ENCODE results near the gene FADS3.

FADS3 gene

DNA sequence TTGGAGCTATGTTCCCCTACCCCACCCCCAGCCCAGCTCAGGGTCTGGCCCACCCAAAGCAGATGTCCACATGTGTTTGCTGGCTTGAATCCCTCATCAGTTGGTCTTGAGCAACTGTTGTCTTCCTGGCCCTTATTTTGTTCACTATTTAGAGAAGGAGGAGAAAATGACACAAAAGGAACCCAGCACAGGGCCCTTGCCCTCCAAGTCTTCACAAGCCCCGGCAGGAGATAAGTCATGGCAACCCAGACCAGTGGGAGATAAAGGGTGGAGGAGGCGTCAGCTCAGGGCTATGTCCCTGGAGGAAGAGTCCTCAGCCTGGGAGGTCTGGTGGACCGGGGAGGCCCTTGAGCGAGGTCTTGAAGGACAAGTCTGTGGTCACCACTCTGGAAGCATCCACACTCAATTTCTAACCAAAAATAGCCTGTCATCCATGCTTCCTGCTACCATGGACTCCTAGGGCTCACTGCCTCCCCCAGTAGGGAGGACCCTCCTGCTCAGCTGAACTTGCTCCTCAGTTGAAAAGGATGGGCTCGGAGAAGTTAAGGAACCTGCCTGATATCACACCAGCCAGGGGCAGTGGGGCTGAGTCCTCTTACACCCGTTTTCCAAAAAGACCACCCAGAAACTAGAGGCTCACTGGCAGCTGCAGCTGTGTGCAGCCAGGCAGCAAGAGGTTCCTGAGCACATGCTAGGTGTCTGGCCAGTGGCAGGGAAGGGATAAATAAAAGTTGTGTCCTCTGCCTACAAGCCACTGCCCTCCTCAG, 27.8 kb upstream of the FADS3 start:
- TF ChIP-seq POLR2A (IDR thresholded peaks at IDR 0.05; ENCODE audit: low read length) (no peak), GATA1 (IDR thresholded peaks at IDR 0.05; ENCODE audit: low read depth, low read length) (no peak)
- peak; percentile 75 to 76 for DNase-seq

DNA sequence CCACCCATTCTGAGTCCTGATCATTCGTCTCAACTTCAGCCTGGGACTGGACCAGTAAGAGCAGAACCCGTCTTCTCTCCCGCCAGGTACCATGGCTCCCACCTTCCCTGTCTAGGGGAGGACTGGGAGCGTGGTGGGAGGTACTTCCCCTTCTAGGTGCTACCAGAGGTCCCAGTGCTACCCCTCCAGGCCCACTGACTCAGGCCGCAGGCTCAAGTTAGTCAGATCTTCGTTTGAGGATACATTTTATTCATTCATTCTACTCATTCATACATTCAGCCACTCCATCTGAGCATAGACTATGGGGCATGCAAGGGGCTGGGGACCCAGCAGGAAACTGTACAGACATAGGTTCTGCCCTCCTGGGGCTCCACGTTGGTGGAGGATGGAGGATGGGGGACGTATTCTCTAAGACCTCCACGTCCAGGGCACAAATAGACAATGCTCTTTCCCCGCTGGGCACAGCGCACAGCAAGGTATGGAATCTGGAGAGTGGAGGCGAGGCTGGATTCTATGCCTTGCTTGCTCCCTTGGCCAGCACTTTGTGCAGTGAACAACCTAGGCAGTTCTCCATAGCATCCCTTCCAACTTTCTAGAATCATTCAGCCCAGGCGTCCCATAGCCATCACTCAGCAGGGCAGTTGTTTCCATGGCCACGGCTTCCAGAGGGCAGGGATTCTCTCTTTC, 27.0 kb upstream of the FADS3 start:
- TF ChIP-seq GATA1 (IDR thresholded peaks at IDR 0.05; ENCODE audit: low read depth, low read length): no peak
- TF ChIP-seq POLR2A (IDR thresholded peaks at IDR 0.05; ENCODE audit: low read length): no peak
- DNase-seq: peak in 1 of 2 experiments; percentile 53

DNA sequence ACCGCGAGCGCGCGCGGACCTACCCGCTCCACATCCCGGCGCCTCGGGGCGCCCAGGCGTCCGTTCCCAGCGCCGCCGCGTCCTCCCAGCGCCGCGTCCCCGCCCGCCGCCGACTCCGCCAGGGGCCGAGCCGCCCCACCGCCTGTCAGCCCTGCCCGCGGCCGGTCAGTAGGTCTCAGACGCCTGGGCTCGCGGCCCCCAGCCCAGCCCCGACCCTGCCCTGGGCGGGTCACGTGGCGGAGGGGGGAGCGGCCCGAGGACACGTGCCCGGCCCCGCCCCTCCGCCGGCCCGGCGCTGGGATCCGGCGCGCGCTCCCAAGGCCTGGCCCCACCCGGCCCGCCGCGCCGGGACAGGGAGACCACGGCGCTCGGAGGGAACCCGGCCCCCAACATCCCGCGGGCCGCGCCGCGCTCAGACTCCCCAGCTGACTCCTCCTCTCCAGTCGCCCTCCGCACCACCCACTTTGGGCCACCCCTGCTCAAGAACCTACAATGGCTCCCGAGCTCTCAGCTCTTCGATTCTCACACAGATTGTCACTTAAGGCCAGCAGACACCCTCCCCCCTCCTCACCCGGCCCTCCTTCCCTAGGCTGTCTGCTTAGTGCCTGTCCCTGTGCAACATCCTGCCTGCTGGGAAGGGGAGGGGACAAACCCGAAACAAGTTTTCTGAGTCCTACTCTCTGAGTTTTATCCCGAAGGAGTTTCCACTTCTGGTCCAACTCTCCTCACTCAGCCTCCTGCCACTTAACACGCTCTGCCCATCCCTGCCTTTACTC, 26.2 kb upstream of the FADS3 start, which contains the start of gene RAB3IL1:
RAB3IL1 (minus strand) TSS at position 233 of the 776 bp plus-strand sequence; CDS start at position 34, 199 bp downstream.
- peak; percentile 67 to 81 for DNase-seq
- peak; percentile 46 for TF ChIP-seq POLR2A (IDR thresholded peaks at IDR 0.05; ENCODE audit: low read length)
- TF ChIP-seq GATA1 (IDR thresholded peaks at IDR 0.05; ENCODE audit: low read depth, low read length): no peak

DNA sequence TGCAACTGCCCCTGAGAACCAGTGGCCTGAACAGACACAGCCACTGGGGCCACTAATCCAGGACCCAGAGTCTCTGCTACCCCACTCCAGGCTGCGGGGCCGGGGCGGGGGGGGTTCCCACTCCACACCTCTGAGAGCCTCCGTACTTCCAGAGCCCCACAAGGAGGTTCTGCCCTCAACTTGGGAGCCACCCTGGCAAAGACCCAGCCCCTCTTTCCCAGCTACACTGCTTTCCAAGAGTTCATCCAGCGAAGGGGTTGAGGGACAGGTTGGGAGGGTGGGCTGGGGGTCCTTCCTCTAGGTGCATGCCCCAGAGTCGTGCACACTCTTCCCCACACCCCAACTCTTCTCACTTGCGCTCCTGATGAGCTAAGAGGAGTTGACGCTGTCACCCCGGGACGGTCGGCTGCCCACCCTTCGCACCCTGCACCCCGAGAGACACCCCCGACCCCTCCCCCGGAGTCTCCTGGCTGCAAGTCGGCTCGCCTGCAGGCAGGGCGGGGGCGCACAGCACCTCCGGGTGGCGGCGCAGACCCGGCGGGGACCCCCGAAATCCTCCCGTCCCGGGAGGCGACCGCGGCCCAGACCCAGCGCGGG, 25.5 kb upstream of the FADS3 start:
- TF ChIP-seq POLR2A (IDR thresholded peaks at IDR 0.05; ENCODE audit: low read length) (no peak), GATA1 (IDR thresholded peaks at IDR 0.05; ENCODE audit: low read depth, low read length) (no peak)
- peak in 1 of 2 experiments; percentile 43 for DNase-seq

- DNase-seq: no peak
- TF ChIP-seq GATA1 (IDR thresholded peaks at IDR 0.05; ENCODE audit: low read depth, low read length): no peak
- TF ChIP-seq POLR2A (IDR thresholded peaks at IDR 0.05; ENCODE audit: low read length): no peak
Observed at GRCh38 chr11:61914471-61915171, 23.3 kb upstream of the FADS3 start.

DNA sequence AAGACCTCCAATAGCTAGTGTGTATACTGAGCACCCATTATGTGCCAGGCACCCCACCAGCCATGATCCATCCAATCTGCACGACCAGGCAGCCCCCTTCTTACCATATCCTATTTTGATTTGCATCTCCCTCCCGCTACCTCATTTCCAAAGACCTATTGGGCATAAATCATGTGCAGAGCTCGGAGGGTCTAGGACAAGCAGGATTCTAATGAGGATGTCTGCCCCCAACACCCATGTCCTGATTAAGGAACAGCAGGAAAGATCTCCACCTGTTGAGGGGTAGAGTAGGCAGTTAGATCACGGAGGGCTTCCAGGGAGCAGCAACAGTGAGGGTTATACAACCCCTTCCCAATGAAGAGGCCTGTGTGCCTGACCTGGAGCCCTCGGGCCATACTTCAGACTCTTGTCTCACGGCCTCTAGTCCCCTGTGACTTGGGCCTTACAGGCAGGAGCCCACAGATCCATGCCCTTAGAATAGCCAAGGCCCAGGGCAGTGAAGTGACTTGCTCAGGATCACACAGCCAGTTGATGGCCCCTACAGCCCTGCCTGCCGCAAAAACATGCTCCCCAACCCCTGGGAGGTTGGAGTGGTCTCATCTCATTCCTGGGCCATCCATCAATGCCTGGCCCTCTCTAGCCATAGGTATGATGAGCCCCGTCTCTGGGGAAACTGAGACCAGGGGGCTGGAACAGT, 22.5 kb upstream of the FADS3 start:
- DNase-seq: no peak

GRCh38 chr11:61912991-61913698, 21.8 kb upstream of the FADS3 start:
- no peak for DNase-seq
- TF ChIP-seq POLR2A (IDR thresholded peaks at IDR 0.05; ENCODE audit: low read length) (no peak), GATA1 (IDR thresholded peaks at IDR 0.05; ENCODE audit: low read depth, low read length) (no peak)

More for the DNA sequence above, 22.5 kb upstream of the FADS3 start:
- no peak for TF ChIP-seq POLR2A (IDR thresholded peaks at IDR 0.05; ENCODE audit: low read length)
- TF ChIP-seq GATA1 (IDR thresholded peaks at IDR 0.05; ENCODE audit: low read depth, low read length): no peak

GRCh38 chr11:61912530-61912898, 21.2 kb upstream of the FADS3 start:
- DNase-seq: no peak

DNA sequence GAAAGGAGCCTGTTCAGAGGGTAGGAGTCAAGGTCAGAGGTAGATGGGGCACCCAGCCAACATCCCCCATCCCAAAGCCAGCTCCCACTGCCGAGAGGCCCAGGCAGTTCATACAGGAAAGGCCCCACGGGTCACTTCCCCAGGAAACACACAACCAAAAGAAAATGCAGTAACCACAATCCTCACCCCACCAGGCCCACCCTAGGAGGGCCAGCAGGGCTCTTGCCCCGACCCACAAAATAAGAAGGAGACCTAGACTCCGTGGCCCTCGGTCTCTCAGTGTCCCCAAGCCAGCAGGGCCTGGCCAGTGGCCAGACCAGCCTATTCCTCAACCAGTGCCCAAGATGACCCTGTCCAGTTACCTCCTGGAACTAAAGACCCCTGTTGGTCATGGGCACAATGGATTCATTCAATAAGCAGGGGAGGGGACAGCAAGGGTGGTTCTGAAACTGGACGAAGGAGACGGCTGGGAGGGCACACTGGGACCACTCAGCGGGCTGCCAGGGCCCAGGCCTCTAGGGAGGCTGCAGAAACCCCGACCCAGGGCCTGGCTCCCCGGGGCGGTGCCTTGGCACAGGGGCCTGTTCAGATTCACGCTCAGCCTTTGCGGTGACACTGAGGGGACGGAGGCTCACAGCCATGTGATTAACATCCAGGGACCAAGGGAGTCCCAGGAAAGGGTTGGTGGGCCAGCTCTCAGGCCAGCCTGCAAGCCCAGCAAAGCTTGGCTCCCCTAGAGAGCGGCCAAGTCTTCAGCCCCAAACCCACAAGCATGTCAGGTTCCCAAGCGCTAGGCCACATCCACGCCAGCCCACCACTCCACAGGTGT, 20.6 kb upstream of the FADS3 start:
- TF ChIP-seq POLR2A (IDR thresholded peaks at IDR 0.05; ENCODE audit: low read length) (no peak), GATA1 (IDR thresholded peaks at IDR 0.05; ENCODE audit: low read depth, low read length) (no peak)
- DNase-seq: no peak

More at GRCh38 chr11:61912530-61912898, 21.2 kb upstream of the FADS3 start:
- TF ChIP-seq GATA1 (IDR thresholded peaks at IDR 0.05; ENCODE audit: low read depth, low read length) (no peak), POLR2A (IDR thresholded peaks at IDR 0.05; ENCODE audit: low read length) (no peak)

- no peak for TF ChIP-seq GATA1 (IDR thresholded peaks at IDR 0.05; ENCODE audit: low read depth, low read length)
- no peak for TF ChIP-seq POLR2A (IDR thresholded peaks at IDR 0.05; ENCODE audit: low read length)
- DNase-seq: no peak
Observed at GRCh38 chr11:61911128-61911700, 19.9 kb upstream of the FADS3 start.

Data from erythroblast (primary cell).